ENCODE data around the gene PDSS2.

DNA sequence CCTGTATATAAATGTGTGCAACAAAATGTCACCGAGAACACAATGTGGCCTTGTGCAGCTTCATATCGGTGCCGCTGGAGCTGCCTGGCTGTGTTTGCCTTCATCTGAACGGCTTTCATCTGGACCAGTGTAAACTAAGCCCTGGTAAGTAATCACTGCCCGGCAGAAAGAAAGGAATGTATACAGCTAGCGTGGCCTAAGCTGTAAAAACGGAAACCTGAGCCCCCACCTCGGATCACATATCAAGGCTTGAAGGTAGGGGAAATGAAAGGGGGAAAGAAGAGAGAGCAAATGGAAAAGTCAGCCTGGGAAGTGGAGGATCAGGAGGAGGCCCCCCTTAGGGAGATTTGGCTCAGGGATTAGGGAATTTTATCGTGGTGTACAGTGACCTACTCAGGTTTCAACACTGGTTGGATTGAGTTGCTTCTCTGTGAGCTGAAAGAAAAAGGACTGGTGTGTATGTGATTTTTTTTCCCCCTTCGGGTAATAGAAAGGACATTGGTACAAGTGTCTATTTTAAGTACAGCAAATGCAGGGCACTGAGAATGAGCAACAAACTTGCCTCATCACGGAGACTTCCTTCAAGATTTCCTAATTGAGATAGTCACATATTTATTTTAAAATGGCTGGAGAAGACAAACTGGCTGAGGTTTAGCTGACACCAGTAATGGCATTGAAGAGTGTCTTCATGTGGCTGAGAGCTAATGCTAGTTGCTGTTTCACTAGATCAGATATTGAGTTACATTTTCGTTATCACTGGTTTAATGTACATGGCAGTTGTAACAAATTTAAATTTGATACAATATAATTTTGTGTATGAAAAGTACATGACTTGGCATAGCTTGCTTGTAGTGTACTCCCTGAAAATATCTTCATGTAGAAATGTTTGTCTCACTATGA is 34.0 kb upstream of the PDSS2 start:
- TF ChIP-seq, protein P1, sequence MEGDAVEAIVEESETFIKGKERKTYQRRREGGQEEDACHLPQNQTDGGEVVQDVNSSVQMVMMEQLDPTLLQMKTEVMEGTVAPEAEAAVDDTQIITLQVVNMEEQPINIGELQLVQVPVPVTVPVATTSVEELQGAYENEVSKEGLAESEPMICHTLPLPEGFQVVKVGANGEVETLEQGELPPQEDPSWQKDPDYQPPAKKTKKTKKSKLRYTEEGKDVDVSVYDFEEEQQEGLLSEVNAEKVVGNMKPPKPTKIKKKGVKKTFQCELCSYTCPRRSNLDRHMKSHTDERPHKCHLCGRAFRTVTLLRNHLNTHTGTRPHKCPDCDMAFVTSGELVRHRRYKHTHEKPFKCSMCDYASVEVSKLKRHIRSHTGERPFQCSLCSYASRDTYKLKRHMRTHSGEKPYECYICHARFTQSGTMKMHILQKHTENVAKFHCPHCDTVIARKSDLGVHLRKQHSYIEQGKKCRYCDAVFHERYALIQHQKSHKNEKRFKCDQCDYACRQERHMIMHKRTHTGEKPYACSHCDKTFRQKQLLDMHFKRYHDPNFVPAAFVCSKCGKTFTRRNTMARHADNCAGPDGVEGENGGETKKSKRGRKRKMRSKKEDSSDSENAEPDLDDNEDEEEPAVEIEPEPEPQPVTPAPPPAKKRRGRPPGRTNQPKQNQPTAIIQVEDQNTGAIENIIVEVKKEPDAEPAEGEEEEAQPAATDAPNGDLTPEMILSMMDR (conservative IDR thresholded peaks at IDR 0.05; ENCODE audit: low read depth, low read length), result no peak
- TF ChIP-seq SMC3 (IDR thresholded peaks at IDR 0.05; ENCODE audit: low read depth, low read length) (no peak), FOS (IDR thresholded peaks at IDR 0.05; ENCODE audit: low read depth, low read length) (no peak), POLR2A (IDR thresholded peaks at IDR 0.05; ENCODE audit: low read depth, low read length) (no peak), RAD21 (IDR thresholded peaks at IDR 0.05; ENCODE audit: low read length) (no peak)
- TF ChIP-seq, protein P2, sequence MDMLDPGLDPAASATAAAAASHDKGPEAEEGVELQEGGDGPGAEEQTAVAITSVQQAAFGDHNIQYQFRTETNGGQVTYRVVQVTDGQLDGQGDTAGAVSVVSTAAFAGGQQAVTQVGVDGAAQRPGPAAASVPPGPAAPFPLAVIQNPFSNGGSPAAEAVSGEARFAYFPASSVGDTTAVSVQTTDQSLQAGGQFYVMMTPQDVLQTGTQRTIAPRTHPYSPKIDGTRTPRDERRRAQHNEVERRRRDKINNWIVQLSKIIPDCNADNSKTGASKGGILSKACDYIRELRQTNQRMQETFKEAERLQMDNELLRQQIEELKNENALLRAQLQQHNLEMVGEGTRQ (IDR thresholded peaks at IDR 0.05; ENCODE audit: low read depth, low read length), result no peak

All from IMR-90 (cell line).